DOHH2 (cell line): ENCODE measurements around the gene TMEM147.

ENCODE experiments used
- H3F3A ChIP-seq: fragments of 200-600 bp; sonication (generic), shearing (Covaris generic); 2 replicates; pipeline ENCODE4 v1.6.0; 2016; ENCODE audit warnings: antibody characterized with exemption, mild to moderate bottlenecking; ENCODE audit not compliant: control insufficient read depth, insufficient read depth
- H3K27ac ChIP-seq: fragments of 200-600 bp; sonication (generic); 2 replicates; pipeline ENCODE4 v1.5.1; 2014; ENCODE audit warnings: low read depth, mild to moderate bottlenecking, low read length, moderate library complexity
- H3K27me3 ChIP-seq: fragments of 200-600 bp; sonication (generic); 2 replicates; pipeline ENCODE4 v1.6.1; 2014; ENCODE audit warnings: mild to moderate bottlenecking, low read length, mixed read lengths; ENCODE audit not compliant: control insufficient read depth
- H3K36me3 ChIP-seq: fragments of 200-600 bp; sonication (generic); 2 replicates; pipeline ENCODE4 v1.6.1; 2014; ENCODE audit warnings: mild to moderate bottlenecking, low read length, moderate library complexity, mixed read lengths; ENCODE audit not compliant: control insufficient read depth
- H3K4me1 ChIP-seq: fragments of 200-600 bp; sonication (generic); 2 replicates; pipeline ENCODE4 v1.6.1; 2014; ENCODE audit warnings: mild to moderate bottlenecking, low read length, mixed read lengths; ENCODE audit not compliant: control insufficient read depth
- H3K4me2 ChIP-seq: fragments of 200-600 bp; sonication (generic); 2 replicates; pipeline ENCODE4 v1.6.0; 2014; ENCODE audit warnings: mild to moderate bottlenecking, low read length, moderate library complexity
- H3K4me3 ChIP-seq: fragments of 200-600 bp; sonication (generic); 2 replicates; pipeline ENCODE4 v1.5.1; 2014; ENCODE audit warnings: mild to moderate bottlenecking, low read length, mixed read lengths
- H3K79me2 ChIP-seq: fragments of 200-600 bp; sonication (generic); 2 replicates; pipeline ENCODE4 v1.6.1; 2014; ENCODE audit warnings: mild to moderate bottlenecking, low read length, mixed read lengths; ENCODE audit not compliant: control insufficient read depth
- H3K9me2 ChIP-seq: fragments of 200-600 bp; sonication (generic); replicated peaks from 2 replicates; pipeline ENCODE4 v1.6.1; 2014; ENCODE audit warnings: mild to moderate bottlenecking, low read length, mixed read lengths; ENCODE audit not compliant: control insufficient read depth
- H3K9me3 ChIP-seq: fragments of 200-600 bp; sonication (generic); 2 replicates; pipeline ENCODE4 v1.6.1; 2014; ENCODE audit warnings: antibody characterized with exemption, low read length, mixed read lengths; ENCODE audit not compliant: control insufficient read depth, insufficient read depth
- H4K20me1 ChIP-seq: fragments of 200-600 bp; sonication (generic); 2 replicates; pipeline ENCODE4 v1.6.0; 2014; ENCODE audit warnings: low read depth, mild to moderate bottlenecking, antibody characterized with exemption, low read length, moderate library complexity; ENCODE audit not compliant: control insufficient read depth, insufficient read depth
- CTCF ChIP-seq: fragments of 200-600 bp; sonication (generic); IDR thresholded peaks from one replicate; pipeline ENCODE4 v1.5.1; 2014; ENCODE audit warnings: antibody characterized with exemption, mild to moderate bottlenecking, low read depth, low read length; ENCODE audit not compliant: poor library complexity, severe bottlenecking
- EZH2phosphoT487 ChIP-seq: fragments of 200-600 bp; sonication (generic); IDR thresholded peaks from 2 replicates; pipeline ENCODE4 v1.6.1; 2017; ENCODE audit warnings: borderline replicate concordance, mild to moderate bottlenecking, antibody characterized with exemption, low read length, moderate library complexity, mixed read lengths

Gene TMEM147

GRCh38 chr19:35555301-35556005, 10.0 kb downstream of the TMEM147 start:
- H3K36me3 ChIP-seq = no peaks in the 10 kb centered on the region
- no peaks in the 10 kb centered on the region for H3K79me2 ChIP-seq
- peaks cover 14% of the 10 kb centered on the region for H3K27me3 ChIP-seq
- no peak overlapping the region for H3K4me3 ChIP-seq
- H4K20me1 ChIP-seq = no peaks in the 10 kb centered on the region; the same call in 1 of the 2 replicates
- TF ChIP-seq CTCF (peak; percentile 41), EZH2phosphoT487 (no peak)
- no peaks in the 10 kb centered on the region for H3K9me3 ChIP-seq
- no peaks in the 10 kb centered on the region for H3F3A ChIP-seq
- H3K4me1 ChIP-seq = peaks cover 11% of the 10 kb centered on the region
- H3K4me2 ChIP-seq = no peak overlapping the region
- H3K9me2 ChIP-seq = no peaks in the 10 kb centered on the region
- no peak overlapping the region for H3K27ac ChIP-seq

GRCh38 chr19:35556025-35556590, 10.7 kb downstream of the TMEM147 start:
- TF ChIP-seq EZH2phosphoT487 (no peak), CTCF (no peak)
- H3F3A ChIP-seq = no peaks in the 10 kb centered on the region
- H3K9me2 ChIP-seq = no peaks in the 10 kb centered on the region
- peaks cover 14% of the 10 kb centered on the region for H3K27me3 ChIP-seq
- no peaks in the 10 kb centered on the region for H3K36me3 ChIP-seq
- no peak overlapping the region for H3K4me3 ChIP-seq
- H3K9me3 ChIP-seq = no peaks in the 10 kb centered on the region
- peaks cover 11% of the 10 kb centered on the region for H3K4me1 ChIP-seq
- no peak overlapping the region for H3K4me2 ChIP-seq
- H4K20me1 ChIP-seq = no peaks in the 10 kb centered on the region; the same call in 1 of the 2 replicates
- H3K79me2 ChIP-seq = no peaks in the 10 kb centered on the region
- no peak overlapping the region for H3K27ac ChIP-seq

GRCh38 chr19:35556846-35557538, 11.6 kb downstream of the TMEM147 start:
- peaks cover 17% of the 10 kb centered on the region for H3K27me3 ChIP-seq
- no peak overlapping the region for H3K27ac ChIP-seq
- H4K20me1 ChIP-seq = no peaks in the 10 kb centered on the region; the same call in 1 of the 2 replicates
- no peaks in the 10 kb centered on the region for H3K9me3 ChIP-seq
- H3F3A ChIP-seq = no peaks in the 10 kb centered on the region
- TF ChIP-seq EZH2phosphoT487 = no peak
- TF ChIP-seq CTCF = no peak
- H3K4me2 ChIP-seq = no peak overlapping the region
- H3K4me3 ChIP-seq = no peak overlapping the region
- no peaks in the 10 kb centered on the region for H3K79me2 ChIP-seq
- no peaks in the 10 kb centered on the region for H3K9me2 ChIP-seq
- no peaks in the 10 kb centered on the region for H3K36me3 ChIP-seq
- H3K4me1 ChIP-seq = peaks cover 11% of the 10 kb centered on the region
